HL-60 (cell line): ENCODE data around the gene CNBD2.

Experiments used
- DNase-seq, 2 experiments: peaks; one replicate each; pipeline ENCODE4 v3.0.0-alpha.2; 2010 to 2020; ENCODE audit warnings: low read depth in 1 of 2, low spot score in 1 of 2
- H3K27ac ChIP-seq: fragments of 250-450 bp; sonication (Bioruptor Pico); replicated peaks from 2 replicates; pipeline ENCODE4 v1.5.1; 2020; ENCODE audit warnings: mild to moderate bottlenecking, moderate library complexity
- H3K27me3 ChIP-seq: fragments of 250-450 bp; sonication (Bioruptor Pico); 2 replicates; pipeline ENCODE4 v1.5.1; 2021; ENCODE audit warnings: mild to moderate bottlenecking, moderate library complexity; ENCODE audit not compliant: insufficient read depth, poor library complexity, severe bottlenecking
- H3K4me3 ChIP-seq: replicated peaks from 2 replicates; pipeline ENCODE4 v1.5.1; 2011; ENCODE audit warnings: mild to moderate bottlenecking, control low read depth, low read length; ENCODE audit not compliant: insufficient read depth
- GABPA ChIP-seq: IDR thresholded peaks from 2 replicates; pipeline ENCODE4 v1.6.1; 2012; ENCODE audit warnings: low read depth
- POLR2AphosphoS5 ChIP-seq: IDR thresholded peaks from 2 replicates; pipeline ENCODE4 v1.6.1; 2012; ENCODE audit warnings: low read depth
- SPI1 ChIP-seq: IDR thresholded peaks from 2 replicates; pipeline ENCODE4 v1.6.1; 2012; ENCODE audit warnings: low read depth, mild to moderate bottlenecking, borderline replicate concordance
- TF ChIP-seq, protein P1 (sequence below): IDR thresholded peaks from 2 replicates; pipeline ENCODE4 v1.6.1; 2012; ENCODE audit warnings: low read depth; ENCODE audit not compliant: insufficient replicate concordance
- TF ChIP-seq, protein P2 (sequence below): IDR thresholded peaks from one replicate; pipeline ENCODE4 v1.5.1; 2011; ENCODE audit warnings: low read length, control low read depth, inconsistent platforms; ENCODE audit not compliant: insufficient read depth

The CNBD2 gene

DNA sequence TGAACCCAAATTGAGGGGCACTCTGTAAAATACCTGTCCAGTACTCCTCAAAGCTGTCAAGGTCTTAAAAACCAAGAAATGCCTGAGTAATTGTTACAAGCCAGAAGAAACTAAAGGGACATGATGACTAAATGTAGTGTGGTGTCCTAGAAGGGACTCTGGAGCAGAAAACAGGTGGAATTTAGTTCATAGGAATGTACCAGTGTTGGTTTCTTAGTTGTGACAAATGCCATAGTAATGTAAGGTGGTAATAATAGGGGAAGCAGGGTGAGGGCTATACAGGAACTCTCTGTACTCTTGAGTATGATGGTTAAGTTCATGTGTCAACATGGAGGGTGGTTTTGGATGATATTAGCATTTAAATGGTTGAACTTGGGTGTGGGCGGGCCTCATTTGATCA, 92.3 kb downstream of the CNBD2 start:
- TF ChIP-seq SPI1 (no peak), GABPA (no peak), POLR2AphosphoS5 (no peak)
- TF ChIP-seq, protein P1, sequence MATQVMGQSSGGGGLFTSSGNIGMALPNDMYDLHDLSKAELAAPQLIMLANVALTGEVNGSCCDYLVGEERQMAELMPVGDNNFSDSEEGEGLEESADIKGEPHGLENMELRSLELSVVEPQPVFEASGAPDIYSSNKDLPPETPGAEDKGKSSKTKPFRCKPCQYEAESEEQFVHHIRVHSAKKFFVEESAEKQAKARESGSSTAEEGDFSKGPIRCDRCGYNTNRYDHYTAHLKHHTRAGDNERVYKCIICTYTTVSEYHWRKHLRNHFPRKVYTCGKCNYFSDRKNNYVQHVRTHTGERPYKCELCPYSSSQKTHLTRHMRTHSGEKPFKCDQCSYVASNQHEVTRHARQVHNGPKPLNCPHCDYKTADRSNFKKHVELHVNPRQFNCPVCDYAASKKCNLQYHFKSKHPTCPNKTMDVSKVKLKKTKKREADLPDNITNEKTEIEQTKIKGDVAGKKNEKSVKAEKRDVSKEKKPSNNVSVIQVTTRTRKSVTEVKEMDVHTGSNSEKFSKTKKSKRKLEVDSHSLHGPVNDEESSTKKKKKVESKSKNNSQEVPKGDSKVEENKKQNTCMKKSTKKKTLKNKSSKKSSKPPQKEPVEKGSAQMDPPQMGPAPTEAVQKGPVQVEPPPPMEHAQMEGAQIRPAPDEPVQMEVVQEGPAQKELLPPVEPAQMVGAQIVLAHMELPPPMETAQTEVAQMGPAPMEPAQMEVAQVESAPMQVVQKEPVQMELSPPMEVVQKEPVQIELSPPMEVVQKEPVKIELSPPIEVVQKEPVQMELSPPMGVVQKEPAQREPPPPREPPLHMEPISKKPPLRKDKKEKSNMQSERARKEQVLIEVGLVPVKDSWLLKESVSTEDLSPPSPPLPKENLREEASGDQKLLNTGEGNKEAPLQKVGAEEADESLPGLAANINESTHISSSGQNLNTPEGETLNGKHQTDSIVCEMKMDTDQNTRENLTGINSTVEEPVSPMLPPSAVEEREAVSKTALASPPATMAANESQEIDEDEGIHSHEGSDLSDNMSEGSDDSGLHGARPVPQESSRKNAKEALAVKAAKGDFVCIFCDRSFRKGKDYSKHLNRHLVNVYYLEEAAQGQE = no peak
- no peak overlapping the region for H3K27ac ChIP-seq
- no peak overlapping the region for H3K4me3 ChIP-seq
- no peak for DNase-seq
- H3K27me3 ChIP-seq = no peaks in the 10 kb centered on the region

DNA sequence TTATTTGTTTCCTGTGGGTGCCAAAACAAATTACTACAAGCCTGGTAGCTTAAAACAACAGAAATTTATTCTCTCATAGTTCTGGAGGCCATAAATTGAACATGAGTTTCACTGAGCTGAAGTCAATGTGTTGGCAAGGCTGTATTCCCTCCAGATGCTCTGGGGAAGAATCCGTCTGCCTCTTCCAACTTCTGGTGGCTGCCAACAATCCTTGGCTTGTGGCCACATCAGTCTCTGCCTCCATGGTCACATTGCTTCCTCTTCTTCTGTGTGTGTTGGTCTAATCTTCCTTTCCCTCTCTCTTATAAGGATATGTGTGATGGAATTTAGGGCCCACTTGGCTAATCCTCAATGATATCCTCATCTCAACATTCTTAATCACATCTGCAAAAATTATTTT, 93.4 kb downstream of the CNBD2 start:
- Histone ChIP-seq H3K27me3 (no peaks in the 10 kb centered on the region), H3K4me3 (no peak overlapping the region), H3K27ac (no peak overlapping the region)
- TF ChIP-seq, protein P2, sequence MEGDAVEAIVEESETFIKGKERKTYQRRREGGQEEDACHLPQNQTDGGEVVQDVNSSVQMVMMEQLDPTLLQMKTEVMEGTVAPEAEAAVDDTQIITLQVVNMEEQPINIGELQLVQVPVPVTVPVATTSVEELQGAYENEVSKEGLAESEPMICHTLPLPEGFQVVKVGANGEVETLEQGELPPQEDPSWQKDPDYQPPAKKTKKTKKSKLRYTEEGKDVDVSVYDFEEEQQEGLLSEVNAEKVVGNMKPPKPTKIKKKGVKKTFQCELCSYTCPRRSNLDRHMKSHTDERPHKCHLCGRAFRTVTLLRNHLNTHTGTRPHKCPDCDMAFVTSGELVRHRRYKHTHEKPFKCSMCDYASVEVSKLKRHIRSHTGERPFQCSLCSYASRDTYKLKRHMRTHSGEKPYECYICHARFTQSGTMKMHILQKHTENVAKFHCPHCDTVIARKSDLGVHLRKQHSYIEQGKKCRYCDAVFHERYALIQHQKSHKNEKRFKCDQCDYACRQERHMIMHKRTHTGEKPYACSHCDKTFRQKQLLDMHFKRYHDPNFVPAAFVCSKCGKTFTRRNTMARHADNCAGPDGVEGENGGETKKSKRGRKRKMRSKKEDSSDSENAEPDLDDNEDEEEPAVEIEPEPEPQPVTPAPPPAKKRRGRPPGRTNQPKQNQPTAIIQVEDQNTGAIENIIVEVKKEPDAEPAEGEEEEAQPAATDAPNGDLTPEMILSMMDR = no peak
- TF ChIP-seq, protein P1 = no peak
- TF ChIP-seq GABPA = no peak
- no peak for TF ChIP-seq POLR2AphosphoS5
- no peak for TF ChIP-seq SPI1
- no peak for DNase-seq

DNA sequence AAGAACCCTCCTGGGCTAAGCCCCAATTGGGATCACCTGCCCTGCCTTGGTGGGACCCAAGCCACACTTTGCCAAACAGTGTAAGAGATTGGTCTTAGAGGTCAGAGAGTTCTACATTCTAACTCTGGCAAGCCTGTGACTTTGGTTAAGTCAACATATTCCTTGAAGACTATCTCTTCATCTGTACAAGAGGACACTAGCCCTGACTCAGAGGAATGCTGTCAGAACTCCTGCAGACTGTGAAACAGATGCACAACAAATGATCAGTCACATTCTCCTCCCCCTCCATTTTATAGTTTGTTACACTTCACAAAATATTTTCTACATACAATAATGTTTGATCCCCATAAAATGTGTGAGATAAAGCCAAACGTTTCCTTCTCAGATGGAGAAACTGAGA, 94.4 kb downstream of the CNBD2 start:
- Histone ChIP-seq H3K4me3 (no peak overlapping the region), H3K27me3 (no peaks in the 10 kb centered on the region), H3K27ac (no peak overlapping the region)
- DNase-seq = no peak
- TF ChIP-seq GABPA (no peak), POLR2AphosphoS5 (no peak), SPI1 (no peak)
- TF ChIP-seq, protein P1 = no peak
- TF ChIP-seq, protein P2 = no peak
